Ascending aorta (tissue), 2 donors: Measurements from ENCODE around the gene RFX3. TPM values are rescaled to one million over a fixed set of nuclear protein-coding genes. Genes with fewer than 3 reads are reported as not detected.

Experiments used
- DNase-seq, 2 donors: peaks; one replicate each; pipeline ENCODE4 v3.0.0-alpha.2; 2019; ENCODE audit warnings: low spot score in 2 of 2
- H3K27ac ChIP-seq, 2 donors: fragments of 200-600 bp; sonication (generic); one replicate each; pipeline ENCODE4 v1.5.1; 2016 to 2017; ENCODE audit warnings: mild to moderate bottlenecking in 1 of 2
- H3K27me3 ChIP-seq: fragments of 200-600 bp; sonication (generic); one replicate; pipeline ENCODE4 v1.5.1; 2017
- H3K36me3 ChIP-seq, 2 donors: fragments of 200-600 bp; sonication (generic); one replicate each; pipeline ENCODE4 v1.5.1; 2016
- H3K4me1 ChIP-seq, 2 donors: fragments of 200-600 bp; sonication (generic); one replicate each; pipeline ENCODE4 v1.5.1; 2016 to 2017; ENCODE audit warnings: mild to moderate bottlenecking in 1 of 2
- H3K4me3 ChIP-seq, 2 donors: fragments of 200-600 bp; sonication (generic); one replicate each; pipeline ENCODE4 v1.5.1; 2016 to 2017; ENCODE audit warnings: mild to moderate bottlenecking in 1 of 2
- H3K9me3 ChIP-seq, 2 donors: fragments of 200-600 bp; sonication (generic); one replicate each; pipeline ENCODE4 v1.5.1; 2016
- CTCF ChIP-seq, 3 experiments: fragments of 200-600 bp in 2 of 3; fragments of 450-650 bp in 1 of 3; sonication (generic) in 2 of 3; IDR thresholded peaks; one replicate each; pipeline ENCODE4 v1.5.1; 2016 to 2019; ENCODE audit warnings: antibody characterized with exemption in 3 of 3, mild to moderate bottlenecking in 1 of 3, moderate library complexity in 1 of 3
- intact Hi-C: fragments of 100-400 bp; cut with DNase I; formaldehyde crosslinking; loops from one replicate; pipeline ENCODE4 v1.15.1; 2023
- total RNA-seq: library from RNA; depleted of rRNA; stranded (reverse); fragments of >200 nt; gene quantifications from one replicate; pipeline ENCODE4 v1.1.0, GENCODE V29; 2016

Gene RFX3
- total RNA-seq, 1 donor from 2014 or later, result 4.0 TPM

GRCh38 chr9:3235497-3235896, 290.3 kb downstream of the RFX3 start:
- H3K36me3 ChIP-seq, result peaks cover 0 to 3% of the 10 kb centered on the region in 2 donors
- H3K27ac ChIP-seq, result no peak overlapping the region
- H3K9me3 ChIP-seq, result no peaks in the 10 kb centered on the region
- DNase-seq, result no peak
- no peaks in the 10 kb centered on the region for H3K4me1 ChIP-seq
- no peak overlapping the region for H3K4me3 ChIP-seq
- no peaks in the 10 kb centered on the region for H3K27me3 ChIP-seq
- no peak for TF ChIP-seq CTCF (IDR thresholded peaks at IDR 0.05)
- intact Hi-C loops, result no loop called here

- H3K4me3 ChIP-seq, result no peak overlapping the region
- intact Hi-C loops, result no loop called here
- no peaks in the 10 kb centered on the region for H3K4me1 ChIP-seq
- H3K9me3 ChIP-seq, result no peaks in the 10 kb centered on the region
- TF ChIP-seq CTCF (IDR thresholded peaks at IDR 0.05), result no peak
- no peak overlapping the region for H3K27ac ChIP-seq
- H3K27me3 ChIP-seq, result no peaks in the 10 kb centered on the region
- no peak for DNase-seq
- H3K36me3 ChIP-seq, result no peaks in the 10 kb centered on the region
Measured at GRCh38 chr9:3224931-3225330, 300.9 kb downstream of the RFX3 start.

GRCh38 chr9:3215658-3216057, 310.1 kb downstream of the RFX3 start:
- H3K27ac ChIP-seq, result no peak overlapping the region
- DNase-seq, result no peak
- no peaks in the 10 kb centered on the region for H3K36me3 ChIP-seq
- H3K4me3 ChIP-seq, result no peak overlapping the region
- no peaks in the 10 kb centered on the region for H3K27me3 ChIP-seq
- H3K4me1 ChIP-seq, result no peaks in the 10 kb centered on the region
- TF ChIP-seq CTCF (IDR thresholded peaks at IDR 0.05), result no peak
- no peaks in the 10 kb centered on the region for H3K9me3 ChIP-seq
- intact Hi-C loops, result no loop called here

GRCh38 chr9:3214741-3215140, 311.1 kb downstream of the RFX3 start:
- no peak for DNase-seq
- H3K27ac ChIP-seq, result no peak overlapping the region
- no peaks in the 10 kb centered on the region for H3K27me3 ChIP-seq
- no peaks in the 10 kb centered on the region for H3K4me1 ChIP-seq
- intact Hi-C loops, result no loop called here
- H3K36me3 ChIP-seq, result no peaks in the 10 kb centered on the region
- H3K4me3 ChIP-seq, result no peak overlapping the region
- no peak for TF ChIP-seq CTCF (IDR thresholded peaks at IDR 0.05)
- no peaks in the 10 kb centered on the region for H3K9me3 ChIP-seq

GRCh38 chr9:3205421-3206095, 320.2 kb downstream of the RFX3 start:
- Histone ChIP-seq H3K9me3 (no peaks in the 10 kb centered on the region), H3K27ac (no peak overlapping the region), H3K4me1 (no peaks in the 10 kb centered on the region), H3K36me3 (no peaks in the 10 kb centered on the region), H3K4me3 (no peak overlapping the region), H3K27me3 (no peaks in the 10 kb centered on the region)
- no peak for TF ChIP-seq CTCF (IDR thresholded peaks at IDR 0.05)
- intact Hi-C loops, result no loop called here
- no peak for DNase-seq

GRCh38 chr9:3200331-3200774, 325.4 kb downstream of the RFX3 start:
- intact Hi-C loops, result no loop called here

More at GRCh38 chr9:3200331-3200774, 325.4 kb downstream of the RFX3 start:
- no peak overlapping the region for H3K27ac ChIP-seq
- DNase-seq, result no peak
- H3K4me3 ChIP-seq, result no peak overlapping the region
- no peak for TF ChIP-seq CTCF (IDR thresholded peaks at IDR 0.05)
- no peaks in the 10 kb centered on the region for H3K27me3 ChIP-seq
- no peaks in the 10 kb centered on the region for H3K9me3 ChIP-seq
- no peaks in the 10 kb centered on the region for H3K36me3 ChIP-seq
- no peaks in the 10 kb centered on the region for H3K4me1 ChIP-seq
